Esophagus muscularis mucosa (tissue), 4 donors: ENCODE results near the gene HOXD10. TPM values are rescaled to one million over a fixed set of nuclear protein-coding genes. Genes with fewer than 3 reads are reported as not detected.

Source experiments
- DNase-seq: peaks from one replicate; pipeline ENCODE4 v3.0.0-alpha.2; 2017; ENCODE audit errors: extremely low spot score
- H3K27ac ChIP-seq, 4 donors: fragments of 200-600 bp; sonication (generic); replicated peaks in 1 of 4; 1 replicate in 3 of 4; 2 replicates in 1 of 4; pipeline ENCODE4 v1.5.1; 2016 to 2019; ENCODE audit warnings: mild to moderate bottlenecking in 1 of 4
- H3K27me3 ChIP-seq, 4 donors: fragments of 200-600 bp; sonication (generic); one replicate each; pipeline versions ENCODE4 v1.5.1 to v1.6.0; 2016 to 2019
- H3K36me3 ChIP-seq, 4 donors: fragments of 200-600 bp; sonication (generic); one replicate each; pipeline ENCODE4 v1.5.1; 2016 to 2019
- H3K4me1 ChIP-seq, 4 donors: fragments of 200-600 bp; sonication (generic); one replicate each; pipeline ENCODE4 v1.5.1; 2016 to 2019
- H3K4me3 ChIP-seq, 4 donors: fragments of 200-600 bp; sonication (generic); 1 replicate in 2 of 4; 2 replicates in 2 of 4; pipeline ENCODE4 v1.5.1; 2016 to 2019; ENCODE audit warnings: mild to moderate bottlenecking in 4 of 4, moderate library complexity in 1 of 4
- H3K9me3 ChIP-seq, 4 donors: fragments of 200-600 bp; sonication (generic); 1 replicate in 3 of 4; 2 replicates in 1 of 4; pipeline ENCODE4 v1.5.1; 2016 to 2019
- CTCF ChIP-seq, 3 experiments: fragments of 200-600 bp in 2 of 3; fragments of 450-650 bp in 1 of 3; sonication (generic) in 2 of 3; IDR thresholded peaks; one replicate each; pipeline ENCODE4 v1.5.1; 2017 to 2019; ENCODE audit warnings: antibody characterized with exemption in 3 of 3, mild to moderate bottlenecking in 2 of 3, moderate library complexity in 1 of 3
- EP300 ChIP-seq: sonication (generic); formaldehyde crosslinking; IDR thresholded peaks from one replicate; pipeline ENCODE4 v1.6.1; 2017; ENCODE audit warnings: antibody characterized with exemption
- POLR2A ChIP-seq: fragments of 450-650 bp; IDR thresholded peaks from one replicate; pipeline ENCODE4 v1.6.1; 2017; ENCODE audit warnings: antibody characterized with exemption, moderate library complexity, mild to moderate bottlenecking, low read depth
- POLR2AphosphoS5 ChIP-seq, 2 donors: sonication (generic); formaldehyde crosslinking; IDR thresholded peaks; one replicate each; pipeline ENCODE4 v1.6.1; 2017; ENCODE audit warnings: antibody characterized with exemption in 2 of 2
- WGBS: methylation state at CpG from one replicate; pipeline ENCODE4 v1.1.5; 2018; 5-methylcytosine and 5-hydroxymethylcytosine counted together
- intact Hi-C: fragments of 100-400 bp; cut with DNase I; formaldehyde crosslinking; loops from one replicate; pipeline ENCODE4 v1.15.1; 2023
- total RNA-seq, 4 donors: library from RNA; depleted of rRNA; stranded (reverse); fragments of >200 nt; gene quantifications; one replicate each; pipeline versions ENCODE4 v1.1.0 to v1.2.1, GENCODE V29; 2016

HOXD10 gene
- total RNA-seq, 4 donors from 2014 or later = 0.42 to 0.50 TPM; not detected in 2

GRCh38 chr2:176076063-176076462, 40.5 kb upstream of the HOXD10 start:
- no peak for DNase-seq
- Histone ChIP-seq H3K4me1 (peaks cover 13 to 44% (median 30%) of the 10 kb centered on the region in 4 donors), H3K27ac (no peak overlapping the region), H3K36me3 (no peaks in the 10 kb centered on the region), H3K9me3 (no peaks in the 10 kb centered on the region), H3K27me3 (peaks cover 0 to 100% (median 88%) of the 10 kb centered on the region in 4 donors), H3K4me3 (no peak overlapping the region)
- intact Hi-C loops = loop anchor here (5.0 kb wide), 1 partner anchor 709 kb away; no protein-coding TSS in a partner anchor
- WGBS = 21% methylated on average over 7 of the region's 7 CpGs
- TF ChIP-seq CTCF (IDR thresholded peaks at IDR 0.05) (no peak), EP300 (no peak), POLR2A (no peak), POLR2AphosphoS5 (IDR thresholded peaks at IDR 0.05) (no peak)

GRCh38 chr2:176076796-176077195, 39.8 kb upstream of the HOXD10 start:
- Histone ChIP-seq H3K27me3 (peaks cover 0 to 100% (median 88%) of the 10 kb centered on the region in 4 donors), H3K27ac (no peak overlapping the region), H3K9me3 (no peaks in the 10 kb centered on the region), H3K36me3 (no peaks in the 10 kb centered on the region), H3K4me3 (no peak overlapping the region), H3K4me1 (peaks cover 13 to 39% (median 29%) of the 10 kb centered on the region in 4 donors)
- TF ChIP-seq POLR2A (no peak), EP300 (no peak), POLR2AphosphoS5 (IDR thresholded peaks at IDR 0.05) (no peak), CTCF (IDR thresholded peaks at IDR 0.05) (no peak)
- DNase-seq = no peak
- WGBS = 23% methylated on average over 2 of the region's 2 CpGs
- intact Hi-C loops = loop anchor here (5.0 kb wide), 1 partner anchor 709 kb away; no protein-coding TSS in a partner anchor

GRCh38 chr2:176078541-176079284, 37.9 kb upstream of the HOXD10 start:
- DNase-seq = no peak
- H3K9me3 ChIP-seq = peaks cover 0 to 3% (median 0%) of the 10 kb centered on the region in 4 donors
- intact Hi-C loops = loop anchor here (5.0 kb wide), 1 partner anchor 711 kb away; no protein-coding TSS in a partner anchor
- peaks cover 18 to 42% (median 37%) of the 10 kb centered on the region in 4 donors for H3K4me1 ChIP-seq
- TF ChIP-seq POLR2AphosphoS5 (IDR thresholded peaks at IDR 0.05) = no peak
- no peak for TF ChIP-seq POLR2A
- no peak for TF ChIP-seq CTCF (IDR thresholded peaks at IDR 0.05)
- no peak for TF ChIP-seq EP300
- H3K27me3 ChIP-seq = peaks cover 0 to 100% (median 90%) of the 10 kb centered on the region in 4 donors
- H3K4me3 ChIP-seq = no peak overlapping the region
- 13% methylated on average over 25 of the region's 25 CpGs for WGBS
- no peak overlapping the region for H3K27ac ChIP-seq
- H3K36me3 ChIP-seq = no peaks in the 10 kb centered on the region

- H3K36me3 ChIP-seq = no peaks in the 10 kb centered on the region
- WGBS = 2% methylated on average over 30 of the region's 30 CpGs
- no peak for TF ChIP-seq POLR2AphosphoS5 (IDR thresholded peaks at IDR 0.05)
- no peak for TF ChIP-seq CTCF (IDR thresholded peaks at IDR 0.05)
- TF ChIP-seq EP300 = no peak
- TF ChIP-seq POLR2A = no peak
- H3K27ac ChIP-seq = no peak overlapping the region
- peaks cover 0 to 100% (median 90%) of the 10 kb centered on the region in 4 donors for H3K27me3 ChIP-seq
- intact Hi-C loops = loop anchor here (5.0 kb wide), 1 partner anchor 712 kb away; no protein-coding TSS in a partner anchor
- peak overlapping the region in 3 of 4 donors; percentile 25 to 40 (median 36) for H3K4me3 ChIP-seq
- no peak for DNase-seq
- H3K4me1 ChIP-seq = peaks cover 18 to 43% (median 40%) of the 10 kb centered on the region in 4 donors
- peaks cover 0 to 3% (median 0%) of the 10 kb centered on the region in 4 donors for H3K9me3 ChIP-seq
These were observed 37.2 kb upstream of the HOXD10 start for GRCh38 chr2:176079285-176079830.
